ENCODE data around the gene NEK2. TPM values are rescaled to one million over a fixed set of nuclear protein-coding genes. Genes with fewer than 3 reads are reported as not detected.
A peak's percentile ranks its signal among the peaks of the same experiment; 100 is the strongest.
"Not testable (repeated sequence)": the region's sequence is repeated elsewhere in the genome, so short reads cannot be mapped to it uniquely, and the experiment has no call there.

The NEK2 gene
- polyA plus RNA-seq, 10 donors: 3.9 to 9.9 (median 7.2) TPM

GRCh38 chr1:211695135-211695816 lies 19.9 kb upstream of the NEK2 start:
- no peak for DNase-seq

GRCh38 chr1:211693911-211694310 lies 18.5 kb upstream of the NEK2 start:
- not testable (repeated sequence) for DNase-seq

- DNase-seq: no peak
Observed at GRCh38 chr1:211688421-211688820, 13.0 kb upstream of the NEK2 start.

GRCh38 chr1:211687462-211688215 lies 12.2 kb upstream of the NEK2 start:
- no peak for DNase-seq

GRCh38 chr1:211685823-211686222 lies 10.4 kb upstream of the NEK2 start:
- DNase-seq: no peak

- no peak for DNase-seq
Observed at GRCh38 chr1:211684791-211685190, 9.4 kb upstream of the NEK2 start.

GRCh38 chr1:211684331-211684730 lies 8.9 kb upstream of the NEK2 start:
- no peak for DNase-seq

- no peak for DNase-seq
Observed at GRCh38 chr1:211683396-211684297, 8.2 kb upstream of the NEK2 start.

- DNase-seq: not testable (repeated sequence)
Observed at GRCh38 chr1:211682186-211682585, 6.8 kb upstream of the NEK2 start.

- DNase-seq: peak; percentile 77 to 90 (median 88)
Observed at GRCh38 chr1:211680752-211681327, 5.4 kb upstream of the NEK2 start.

GRCh38 chr1:211677659-211678058 lies 2.2 kb upstream of the NEK2 start:
- DNase-seq: no peak

GRCh38 chr1:211676761-211677160 lies 1.3 kb upstream of the NEK2 start:
- no peak for DNase-seq

GRCh38 chr1:211676106-211676583 lies 724 bp upstream of the NEK2 start:
- DNase-seq: no peak

GRCh38 chr1:211667065-211667617 lies 8.3 kb downstream of the NEK2 start:
- DNase-seq: no peak

GRCh38 chr1:211660718-211661222 lies 14.7 kb downstream of the NEK2 start:
- no peak for DNase-seq

GRCh38 chr1:211656728-211657127 lies 18.7 kb downstream of the NEK2 start:
- no peak for DNase-seq

GRCh38 chr1:211654838-211655787 lies 20.3 kb downstream of the NEK2 start:
- peak; percentile 80 to 94 (median 91) for DNase-seq

- no peak for DNase-seq
Observed at GRCh38 chr1:211653959-211654496, 21.4 kb downstream of the NEK2 start.

GRCh38 chr1:211653293-211653692 lies 22.1 kb downstream of the NEK2 start:
- DNase-seq: no peak

- DNase-seq: no peak
Observed at GRCh38 chr1:211652371-211652770, 23.1 kb downstream of the NEK2 start.
